Spleen (tissue), 11 donors: ENCODE results near the gene DET1. TPM values are rescaled to one million over a fixed set of nuclear protein-coding genes. Genes with fewer than 3 reads are reported as not detected.

Experiments
- DNase-seq: peaks from one replicate; pipeline ENCODE4 v3.0.0-alpha.2; 2020
- H3K27ac ChIP-seq, 8 donors: fragments of 200-600 bp; sonication (generic) in 7 of 8; 1 replicate in 4 of 8; 2 replicates in 4 of 8; pipeline versions ENCODE4 v1.5.0 to v1.8.0; 2016 to 2021; ENCODE audit warnings: inconsistent platforms in 4 of 8, mild to moderate bottlenecking in 4 of 8, moderate library complexity in 1 of 8
- H3K27me3 ChIP-seq, 7 donors: fragments of 200-600 bp; sonication (generic) in 6 of 7; replicated peaks in 1 of 7; 1 replicate in 4 of 7; 2 replicates in 3 of 7; pipeline versions ENCODE4 v1.5.0 to v1.8.0; 2016 to 2021; ENCODE audit warnings: inconsistent platforms in 3 of 7, mild to moderate bottlenecking in 1 of 7
- H3K36me3 ChIP-seq, 6 donors: fragments of 200-600 bp; sonication (generic) in 5 of 6; 1 replicate in 4 of 6; 2 replicates in 2 of 6; pipeline versions ENCODE4 v1.5.0 to v1.8.0; 2016 to 2021; ENCODE audit warnings: inconsistent platforms in 2 of 6
- H3K4me1 ChIP-seq, 6 donors: fragments of 200-600 bp; sonication (generic) in 5 of 6; 1 replicate in 3 of 6; 2 replicates in 3 of 6; pipeline versions ENCODE4 v1.5.0 to v1.8.0; 2016 to 2021; ENCODE audit warnings: inconsistent platforms in 3 of 6
- H3K4me3 ChIP-seq, 8 donors: fragments of 200-600 bp; sonication (generic) in 7 of 8; 1 replicate in 4 of 8; 2 replicates in 4 of 8; pipeline versions ENCODE4 v1.5.0 to v1.8.0; 2016 to 2021; ENCODE audit warnings: inconsistent platforms in 4 of 8, mild to moderate bottlenecking in 4 of 8, moderate library complexity in 2 of 8
- H3K9me3 ChIP-seq, 8 donors: fragments of 200-600 bp; sonication (generic) in 7 of 8; 1 replicate in 4 of 8; 2 replicates in 4 of 8; pipeline versions ENCODE4 v1.5.0 to v1.8.0; 2016 to 2021; ENCODE audit warnings: inconsistent platforms in 4 of 8
- POLR2A ChIP-seq, 3 donors: fragments of 450-650 bp; IDR thresholded peaks; one replicate each; pipeline ENCODE4 v1.5.1; 2017; ENCODE audit warnings: antibody characterized with exemption in 3 of 3, mild to moderate bottlenecking in 1 of 3
- POLR2AphosphoS5 ChIP-seq, 3 donors: sonication (generic); formaldehyde crosslinking; IDR thresholded peaks; one replicate each; pipeline ENCODE4 v1.5.1; 2017; ENCODE audit warnings: antibody characterized with exemption in 3 of 3
- WGBS, 5 donors: extraction: QIAGEN DNeasy Blood & Tissue Kit in 3 of 5; methylation state at CpG; one replicate each; pipeline versions ENCODE4 v1.1.5 to v1.1.7; 2013 to 2018; 5-methylcytosine and 5-hydroxymethylcytosine counted together
- intact Hi-C: fragments of 100-400 bp; cut with DNase I; formaldehyde crosslinking; loops from one replicate; pipeline ENCODE4 v1.15.0; 2023; ENCODE audit warnings: low total_unique reads
- polyA plus RNA-seq, 3 donors: library from polyadenylated mRNA; stranded (reverse); fragments of 200-250 nt; gene quantifications; one replicate each; pipeline ENCODE4 v1.2.1, GENCODE V29; 2013
- total RNA-seq, 7 donors: library from RNA; depleted of rRNA in 3 of 7; stranded (reverse); fragments of >200 nt in 3 of 7; fragmentation: NEBNext Ultra II Directional in 4 of 7; extraction: Animal tissue kit (Norgen Biotek cat#: 25700) in 4 of 7; gene quantifications; one replicate each; pipeline versions ENCODE4 v1.1.0 to v1.2.1, GENCODE V29; 2016 to 2021
- TF ChIP-seq, protein P1 (sequence below), 11 experiments: fragments of 200-600 bp in 7 of 11; fragments of 450-650 bp in 4 of 11; sonication (generic) in 4 of 11; IDR thresholded peaks in 8 of 11; conservative IDR thresholded peaks in 3 of 11; 1 replicate in 7 of 11; 2 replicates in 4 of 11; pipeline versions ENCODE4 v1.4.0 to v1.8.0; 2016 to 2021; ENCODE audit warnings: antibody characterized with exemption in 11 of 11, inconsistent platforms in 4 of 11, mild to moderate bottlenecking in 1 of 11
- donor health status: healthy with polysubstance abuse.
- donor health status: DM: no; HTN: no; CAD: no; lungs with moderate emphysema.
- donor health status: DM: no; HTN: no; CAD: no.
- donor health status: Bipolar disorder and iron deficiency.
- donor health status: healthy.
- donor health status: DM: no; HTN: no; CAD: no.
- donor health status: DM: yes; HTN: yes; CAD: no.

The DET1 gene
- total and polyA plus RNA-seq, 10 donors = 1.3 to 11.5 (median 8.3) TPM

DNA sequence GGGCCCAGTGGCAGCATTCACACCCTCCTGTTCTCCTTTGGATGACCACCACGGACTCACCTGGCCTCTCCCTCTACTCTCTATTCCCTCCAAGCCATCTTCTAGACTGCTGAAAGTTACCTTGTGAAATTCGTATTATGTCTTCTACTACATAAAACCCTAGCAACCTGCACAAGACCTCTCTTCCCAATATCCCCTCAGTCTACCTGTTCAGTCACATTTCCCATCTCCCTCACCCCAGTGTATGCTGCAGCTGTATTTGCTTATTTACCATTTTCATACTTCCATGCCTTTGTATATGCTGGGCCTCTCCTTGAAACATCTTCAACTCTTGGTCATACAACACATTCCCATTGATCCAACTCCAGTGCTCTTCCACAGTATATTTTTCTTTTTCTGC is 35.3 kb downstream of the DET1 start:
- intact Hi-C loops = no loop called here
- H3K27ac ChIP-seq = no peak overlapping the region
- no peaks in the 10 kb centered on the region for H3K27me3 ChIP-seq
- H3K36me3 ChIP-seq = peaks cover 0 to 94% (median 61%) of the 10 kb centered on the region in 6 donors
- WGBS, 5 donors = 77 to 100% (median 93%) methylated on average over 2 of the region's 2 CpGs
- H3K4me1 ChIP-seq = no peaks in the 10 kb centered on the region
- H3K9me3 ChIP-seq = no peaks in the 10 kb centered on the region
- no peak overlapping the region for H3K4me3 ChIP-seq
- TF ChIP-seq, protein P1, sequence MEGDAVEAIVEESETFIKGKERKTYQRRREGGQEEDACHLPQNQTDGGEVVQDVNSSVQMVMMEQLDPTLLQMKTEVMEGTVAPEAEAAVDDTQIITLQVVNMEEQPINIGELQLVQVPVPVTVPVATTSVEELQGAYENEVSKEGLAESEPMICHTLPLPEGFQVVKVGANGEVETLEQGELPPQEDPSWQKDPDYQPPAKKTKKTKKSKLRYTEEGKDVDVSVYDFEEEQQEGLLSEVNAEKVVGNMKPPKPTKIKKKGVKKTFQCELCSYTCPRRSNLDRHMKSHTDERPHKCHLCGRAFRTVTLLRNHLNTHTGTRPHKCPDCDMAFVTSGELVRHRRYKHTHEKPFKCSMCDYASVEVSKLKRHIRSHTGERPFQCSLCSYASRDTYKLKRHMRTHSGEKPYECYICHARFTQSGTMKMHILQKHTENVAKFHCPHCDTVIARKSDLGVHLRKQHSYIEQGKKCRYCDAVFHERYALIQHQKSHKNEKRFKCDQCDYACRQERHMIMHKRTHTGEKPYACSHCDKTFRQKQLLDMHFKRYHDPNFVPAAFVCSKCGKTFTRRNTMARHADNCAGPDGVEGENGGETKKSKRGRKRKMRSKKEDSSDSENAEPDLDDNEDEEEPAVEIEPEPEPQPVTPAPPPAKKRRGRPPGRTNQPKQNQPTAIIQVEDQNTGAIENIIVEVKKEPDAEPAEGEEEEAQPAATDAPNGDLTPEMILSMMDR (IDR thresholded peaks at IDR 0.05 in 8 of 11, conservative IDR thresholded peaks at IDR 0.05 in 3 of 11) = no peak
- TF ChIP-seq POLR2AphosphoS5 (IDR thresholded peaks at IDR 0.05) (no peak), POLR2A (IDR thresholded peaks at IDR 0.05) (no peak)
- DNase-seq = no peak

GRCh38 chr15:88509964-88510363 is 36.5 kb downstream of the DET1 start:
- intact Hi-C loops = no loop called here

DNA sequence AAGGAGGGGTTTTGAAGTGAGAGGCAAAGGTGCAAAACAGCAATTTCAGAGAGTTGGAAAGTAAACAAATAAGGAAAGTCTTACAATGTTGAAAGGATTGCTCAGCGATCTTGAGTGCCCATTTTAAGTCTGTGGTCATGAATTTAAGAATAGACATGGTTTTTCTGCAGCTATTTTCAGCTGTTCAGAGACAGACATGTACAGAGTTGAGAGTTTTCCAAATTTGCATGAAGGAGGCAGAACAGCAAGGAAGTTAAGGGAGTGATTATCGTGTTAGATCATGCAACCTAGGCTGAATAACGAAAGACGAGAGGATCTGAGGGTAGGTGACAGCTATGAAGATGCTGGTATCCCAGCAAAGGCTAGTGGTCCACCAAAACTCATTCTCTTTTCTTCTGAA is 37.2 kb downstream of the DET1 start:
- Histone ChIP-seq H3K27ac (no peak overlapping the region), H3K4me3 (no peak overlapping the region), H3K9me3 (no peaks in the 10 kb centered on the region), H3K27me3 (no peaks in the 10 kb centered on the region), H3K36me3 (peaks cover 0 to 89% (median 50%) of the 10 kb centered on the region in 6 donors), H3K4me1 (no peaks in the 10 kb centered on the region)
- 87 to 99% (median 93%) methylated on average over 4 of the region's 4 CpGs for WGBS, 5 donors
- intact Hi-C loops = no loop called here
- no peak for DNase-seq
- no peak for TF ChIP-seq POLR2A (IDR thresholded peaks at IDR 0.05)
- TF ChIP-seq, protein P1 (IDR thresholded peaks at IDR 0.05 in 8 of 11, conservative IDR thresholded peaks at IDR 0.05 in 3 of 11) = no peak
- no peak for TF ChIP-seq POLR2AphosphoS5 (IDR thresholded peaks at IDR 0.05)

More at GRCh38 chr15:88509964-88510363, 36.5 kb downstream of the DET1 start:
- no peak overlapping the region for H3K4me3 ChIP-seq
- no peak overlapping the region for H3K27ac ChIP-seq
- H3K4me1 ChIP-seq = no peaks in the 10 kb centered on the region
- no peak for DNase-seq
- no peaks in the 10 kb centered on the region for H3K27me3 ChIP-seq
- no peaks in the 10 kb centered on the region for H3K9me3 ChIP-seq
- H3K36me3 ChIP-seq = peaks cover 0 to 94% (median 55%) of the 10 kb centered on the region in 6 donors
- no peak for TF ChIP-seq POLR2A (IDR thresholded peaks at IDR 0.05)
- TF ChIP-seq, protein P1 (IDR thresholded peaks at IDR 0.05 in 8 of 11, conservative IDR thresholded peaks at IDR 0.05 in 3 of 11) = no peak
- TF ChIP-seq POLR2AphosphoS5 (IDR thresholded peaks at IDR 0.05) = no peak

GRCh38 chr15:88506628-88507027 is 39.9 kb downstream of the DET1 start:
- Histone ChIP-seq H3K27me3 (no peaks in the 10 kb centered on the region), H3K4me1 (no peaks in the 10 kb centered on the region), H3K36me3 (peaks cover 0 to 91% (median 41%) of the 10 kb centered on the region in 6 donors), H3K9me3 (no peaks in the 10 kb centered on the region), H3K27ac (no peak overlapping the region), H3K4me3 (no peak overlapping the region)
- intact Hi-C loops = no loop called here
- TF ChIP-seq POLR2A (IDR thresholded peaks at IDR 0.05) (no peak), POLR2AphosphoS5 (IDR thresholded peaks at IDR 0.05) (no peak)
- TF ChIP-seq, protein P1 (IDR thresholded peaks at IDR 0.05 in 8 of 11, conservative IDR thresholded peaks at IDR 0.05 in 3 of 11) = no peak
- DNase-seq = no peak
